Lower leg skin (tissue), 3 donors: ENCODE data around the gene ITSN1.

ENCODE experiments used
- CTCF ChIP-seq, 3 donors: fragments of 450-650 bp; IDR thresholded peaks; one replicate each; pipeline ENCODE4 v1.5.1; 2016; ENCODE audit warnings: antibody characterized with exemption in 3 of 3, mild to moderate bottlenecking in 3 of 3, moderate library complexity in 2 of 3
- POLR2A ChIP-seq, 2 donors: fragments of 450-650 bp; IDR thresholded peaks; one replicate each; pipeline ENCODE4 v1.6.1; 2016 to 2017; ENCODE audit warnings: antibody characterized with exemption in 2 of 2, mild to moderate bottlenecking in 1 of 2, moderate library complexity in 1 of 2

GRCh38 chr21:33924766-33925100 lies 282.4 kb downstream of the ITSN1 start:
- TF ChIP-seq CTCF (IDR thresholded peaks at IDR 0.05) (no peak), POLR2A (IDR thresholded peaks at IDR 0.05) (no peak)
